DMS53 (cell line): Measurements from ENCODE around the gene ZNF800.

Experiments
- DNase-seq: peaks from one replicate; lab custom pipeline; 2025; lab: John Stamatoyannopoulos, UW

Gene ZNF800

GRCh38 chr7:127390186-127390816, 2.2 kb downstream of the ZNF800 start:
- peak; percentile 13 for DNase-seq

GRCh38 chr7:127389321-127389720, 3.2 kb downstream of the ZNF800 start:
- no peak for DNase-seq

GRCh38 chr7:127387974-127388373, 4.5 kb downstream of the ZNF800 start:
- no peak for DNase-seq

- peak; percentile 75 for DNase-seq
Measured at GRCh38 chr7:127383123-127383835, 9.2 kb downstream of the ZNF800 start.

- DNase-seq = no peak
Measured at GRCh38 chr7:127382301-127383085, 10.0 kb downstream of the ZNF800 start.

- peak; percentile 49 for DNase-seq
Measured at GRCh38 chr7:127380479-127380878, 12.0 kb downstream of the ZNF800 start.

GRCh38 chr7:127379642-127380041, 12.9 kb downstream of the ZNF800 start:
- no peak for DNase-seq

GRCh38 chr7:127378537-127378936, 14.0 kb downstream of the ZNF800 start:
- no peak for DNase-seq

- no peak for DNase-seq
Measured at GRCh38 chr7:127377425-127377824, 15.1 kb downstream of the ZNF800 start.

GRCh38 chr7:127375631-127376030, 16.9 kb downstream of the ZNF800 start:
- DNase-seq = no peak

- DNase-seq = no peak
Measured at GRCh38 chr7:127367679-127368078, 24.8 kb downstream of the ZNF800 start.

- no peak for DNase-seq
Measured at GRCh38 chr7:127366680-127367079, 25.8 kb downstream of the ZNF800 start.

- DNase-seq = no peak
Measured at GRCh38 chr7:127365957-127366315, 26.6 kb downstream of the ZNF800 start.

GRCh38 chr7:127365164-127365956, 27.1 kb downstream of the ZNF800 start:
- DNase-seq = no peak

GRCh38 chr7:127362364-127363027, 30.0 kb downstream of the ZNF800 start:
- no peak for DNase-seq

- no peak for DNase-seq
Measured at GRCh38 chr7:127361736-127362135, 30.8 kb downstream of the ZNF800 start.

- no peak for DNase-seq
Measured at GRCh38 chr7:127359011-127359410, 33.5 kb downstream of the ZNF800 start.

- DNase-seq = no peak
Measured at GRCh38 chr7:127353897-127354296, 38.6 kb downstream of the ZNF800 start.

GRCh38 chr7:127350586-127350985, 41.9 kb downstream of the ZNF800 start:
- DNase-seq = no peak

- DNase-seq = no peak
Measured at GRCh38 chr7:127349881-127350280, 42.6 kb downstream of the ZNF800 start.

GRCh38 chr7:127348247-127348631, 44.3 kb downstream of the ZNF800 start:
- DNase-seq = peak; percentile 34
